ENCODE data around the gene LMO1.

- TF ChIP-seq CTCF (IDR thresholded peaks at IDR 0.05 in 8 of 11, conservative IDR thresholded peaks at IDR 0.05 in 3 of 11) (no peak), POLR2A (IDR thresholded peaks at IDR 0.05) (no peak)
Observed at GRCh38 chr11:8239040-8239439, 24.6 kb downstream of the LMO1 start.
